ENCODE measurements around the gene EVL.
A peak's percentile ranks its signal among the peaks of the same experiment; 100 is the strongest.

EVL gene

GRCh38 chr14:100037353-100037752 is 27.9 kb upstream of the EVL start:
- FAIRE-seq (no peak), DNase-seq (ENCODE audit: insufficient read length, low spot score) (no peak)

DNA sequence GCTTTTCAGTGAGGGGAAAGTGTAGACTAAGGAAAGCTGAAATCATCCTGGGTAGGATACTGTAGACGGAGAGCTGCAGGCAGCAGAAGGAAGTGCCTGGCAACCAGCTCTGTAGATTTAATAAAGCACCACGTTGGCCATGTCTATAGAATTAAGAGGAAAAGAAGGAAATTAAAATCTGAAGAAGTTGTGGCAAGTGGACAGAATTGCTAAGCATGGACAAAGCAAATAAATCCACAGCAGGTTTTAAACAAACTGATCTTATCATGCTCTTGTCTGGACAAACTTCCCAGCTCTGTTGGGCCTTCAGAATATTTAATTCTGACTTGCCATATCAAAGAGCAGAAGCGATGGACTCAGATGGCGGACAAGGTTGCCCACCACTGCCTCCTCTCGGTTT is 27.2 kb upstream of the EVL start:
- no peak for DNase-seq (ENCODE audit: insufficient read length, low spot score)
- FAIRE-seq, result no peak

- no peak for DNase-seq (ENCODE audit: insufficient read length, low spot score)
- no peak for FAIRE-seq
Measured at GRCh38 chr14:100039903-100040302, 25.3 kb upstream of the EVL start.

DNA sequence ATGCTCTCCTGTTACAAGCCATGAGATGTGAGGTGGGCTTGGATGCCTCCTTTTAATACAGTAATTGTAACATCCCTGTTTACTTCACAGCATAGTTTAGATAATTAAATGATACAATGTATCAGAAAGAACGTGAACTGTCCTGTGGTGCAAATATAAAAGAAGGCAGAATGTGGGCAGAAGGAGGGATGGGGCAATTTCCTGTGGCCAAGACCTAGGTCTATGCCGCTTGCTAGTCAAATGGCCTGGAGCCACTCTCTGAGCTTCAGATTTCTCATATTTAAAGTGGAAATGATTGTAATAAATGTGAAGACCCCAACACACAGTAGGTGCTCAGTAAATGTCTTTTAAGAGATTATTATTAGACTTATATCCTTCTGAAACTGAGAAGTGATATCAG is 24.0 kb upstream of the EVL start:
- no peak for FAIRE-seq
- no peak for DNase-seq (ENCODE audit: insufficient read length, low spot score)

DNA sequence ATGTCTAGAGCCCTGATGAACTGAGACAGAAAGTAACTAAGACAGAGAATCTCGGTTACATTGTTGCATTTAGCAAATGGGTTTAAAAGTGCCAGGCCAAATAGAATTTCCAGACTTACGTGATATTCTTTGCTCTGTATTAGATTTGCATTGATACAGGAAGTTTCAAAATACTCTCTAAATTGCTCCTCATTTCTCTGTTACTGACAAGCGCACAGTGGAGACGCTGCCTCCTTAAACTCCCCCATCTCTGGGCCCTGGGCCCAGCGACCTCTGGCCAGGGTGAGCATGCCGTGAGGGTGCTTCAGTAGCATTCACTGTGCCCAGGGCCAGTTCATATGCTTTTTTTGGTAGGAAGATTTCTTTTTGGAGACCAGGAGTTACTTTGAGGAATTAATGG is 22.9 kb upstream of the EVL start:
- FAIRE-seq (no peak), DNase-seq (ENCODE audit: insufficient read length, low spot score) (no peak)

DNA sequence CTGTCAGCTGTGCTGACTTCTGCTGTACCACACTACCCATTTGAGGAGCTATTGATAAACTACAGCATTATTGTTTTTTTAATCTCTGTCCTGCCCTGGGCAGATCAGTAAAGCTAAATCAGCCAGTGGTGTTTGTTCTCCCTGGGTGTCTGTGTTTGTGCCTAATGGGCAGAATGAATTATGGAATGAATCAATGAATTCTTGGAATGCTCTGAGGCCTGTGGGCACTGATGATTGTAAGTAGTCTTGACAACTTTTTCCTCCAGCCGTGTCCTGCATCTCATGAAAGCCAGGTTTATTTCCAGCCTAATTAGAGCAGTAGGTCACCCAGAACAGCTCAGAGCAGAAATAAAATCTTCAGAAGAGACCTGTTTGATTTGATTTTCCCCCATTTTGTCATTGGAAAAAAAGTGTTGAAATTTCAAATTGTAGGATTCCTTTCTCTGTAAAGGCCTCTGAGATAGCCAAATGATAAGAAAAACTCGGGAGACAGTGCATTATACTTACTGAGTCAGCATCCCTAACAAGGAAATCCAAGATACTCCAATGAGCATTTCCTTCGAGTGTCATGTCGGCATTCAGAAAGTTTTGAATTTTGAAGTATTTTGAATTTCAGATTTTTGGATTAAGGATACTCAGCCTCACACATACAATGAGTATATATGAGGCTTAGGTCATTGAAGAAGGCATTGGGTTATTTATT is 19.4 kb upstream of the EVL start:
- DNase-seq (ENCODE audit: insufficient read length, low spot score), result no peak
- FAIRE-seq, result no peak

- DNase-seq (ENCODE audit: insufficient read length, low spot score), result no peak
- FAIRE-seq, result no peak
Measured at GRCh38 chr14:100047600-100047999, 17.6 kb upstream of the EVL start.

DNA sequence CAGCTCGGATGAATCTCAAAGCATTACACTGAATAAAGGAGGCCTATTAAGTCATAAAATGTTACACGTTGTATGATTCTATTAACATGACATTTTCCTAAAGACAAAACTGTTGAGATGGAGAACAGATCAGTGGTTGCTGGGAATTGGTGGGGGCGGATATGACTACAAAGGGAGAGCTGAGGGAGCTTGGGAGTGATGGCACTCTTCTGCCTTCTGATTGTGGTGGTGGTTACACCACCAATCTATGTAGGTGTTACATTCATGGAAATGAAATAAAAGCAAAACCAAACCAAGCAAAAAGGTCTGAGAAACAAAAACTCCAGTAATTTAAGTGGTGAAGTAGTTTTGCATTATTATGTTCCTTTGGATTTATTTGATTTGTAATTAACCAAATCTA is 16.4 kb upstream of the EVL start:
- DNase-seq (ENCODE audit: insufficient read length, low spot score) (no peak), FAIRE-seq (no peak)

GRCh38 chr14:100049220-100049619 is 16.0 kb upstream of the EVL start:
- FAIRE-seq (no peak), DNase-seq (ENCODE audit: insufficient read length, low spot score) (no peak)

- DNase-seq (ENCODE audit: insufficient read length, low spot score) (no peak), FAIRE-seq (no peak)
Measured at GRCh38 chr14:100051103-100051502, 14.1 kb upstream of the EVL start.

DNA sequence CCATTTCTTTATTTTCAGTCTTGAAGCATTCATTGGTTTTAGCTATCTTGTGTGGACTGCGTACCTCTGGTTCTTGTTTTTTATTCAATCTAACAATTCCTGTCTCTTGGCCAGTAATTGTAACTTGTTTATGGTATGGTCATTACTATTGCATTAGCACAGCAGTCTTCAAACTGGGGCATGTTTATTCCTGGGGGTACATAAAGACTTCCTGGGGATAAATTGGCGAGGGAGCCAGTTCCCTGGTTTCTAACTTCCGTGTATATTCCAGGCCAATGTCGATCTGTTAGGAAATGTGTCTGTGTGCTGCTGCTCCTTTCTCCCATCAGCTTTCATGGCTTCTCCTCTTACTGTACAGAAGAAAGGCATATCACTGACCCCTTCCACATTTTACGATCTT is 13.7 kb upstream of the EVL start:
- DNase-seq (ENCODE audit: insufficient read length, low spot score), result no peak
- FAIRE-seq, result no peak

- no peak for FAIRE-seq
Measured at GRCh38 chr14:100052819-100053218, 12.4 kb upstream of the EVL start.

DNA sequence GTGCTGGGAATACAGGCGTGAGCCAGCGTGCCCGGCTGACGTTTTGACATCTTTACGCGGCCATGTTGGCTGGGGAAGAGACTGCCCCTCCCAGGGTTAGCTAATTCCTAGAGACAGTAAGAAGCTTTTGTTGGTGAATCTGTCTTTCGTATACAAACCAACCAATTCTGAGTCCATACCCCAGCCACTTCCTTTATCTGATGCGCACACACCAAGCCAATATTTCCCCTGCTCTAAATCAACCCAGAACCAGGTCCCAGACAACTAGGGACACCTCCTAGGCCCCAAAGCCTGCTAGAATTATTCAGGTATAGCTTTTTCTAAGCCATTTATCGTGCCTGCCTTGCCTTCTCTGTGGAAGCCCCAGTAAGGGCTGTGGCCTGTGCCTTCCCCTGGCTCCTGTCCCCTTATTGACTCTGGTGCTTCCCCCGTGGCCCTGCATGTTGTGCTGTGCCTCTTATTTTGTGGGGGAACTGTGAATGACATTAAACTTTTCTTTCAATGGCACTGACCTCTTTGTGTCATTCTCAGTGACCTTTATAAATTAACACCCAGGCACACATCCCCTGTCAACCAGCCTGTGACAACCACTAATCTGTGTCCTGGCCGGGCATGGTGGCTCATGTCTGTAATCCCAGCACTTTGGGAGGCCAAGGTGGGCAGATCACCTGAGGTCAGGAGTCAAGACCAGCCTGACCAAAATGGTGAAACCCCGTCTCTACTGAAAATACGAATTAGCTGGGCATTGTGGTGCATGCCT is 10.7 kb upstream of the EVL start:
- no peak for FAIRE-seq

More at GRCh38 chr14:100052819-100053218, 12.4 kb upstream of the EVL start:
- no peak for DNase-seq (ENCODE audit: insufficient read length, low spot score)

GRCh38 chr14:100056431-100056830 is 8.8 kb upstream of the EVL start:
- DNase-seq (ENCODE audit: insufficient read length, low spot score), result no peak
- no peak for FAIRE-seq

More for the DNA sequence above, 10.7 kb upstream of the EVL start:
- no peak for DNase-seq (ENCODE audit: insufficient read length, low spot score)

GRCh38 chr14:100056964-100057795 is 8.0 kb upstream of the EVL start:
- DNase-seq (ENCODE audit: insufficient read length, low spot score), result peak; percentile 22
- no peak for FAIRE-seq

- FAIRE-seq (no peak), DNase-seq (ENCODE audit: insufficient read length, low spot score) (no peak)
Measured at GRCh38 chr14:100058777-100059437, 6.3 kb upstream of the EVL start.

DNA sequence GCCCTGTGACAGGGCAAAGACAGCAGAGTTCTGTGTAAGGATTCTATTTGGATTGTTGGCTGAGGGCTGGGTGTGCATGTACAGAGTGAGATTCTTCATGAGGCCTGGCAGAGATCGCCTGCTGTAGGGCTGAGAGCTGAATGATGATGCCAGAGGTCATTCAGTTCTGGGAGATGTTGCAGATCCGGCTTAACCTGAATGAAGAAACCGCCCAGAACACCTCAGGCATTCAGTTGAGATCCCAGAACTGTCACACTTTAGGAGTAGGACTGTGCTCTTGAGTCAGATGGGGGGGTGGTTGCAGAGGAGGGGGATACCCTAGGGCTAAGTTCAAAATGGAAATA is 5.8 kb upstream of the EVL start:
- DNase-seq (ENCODE audit: insufficient read length, low spot score), result no peak

DNA sequence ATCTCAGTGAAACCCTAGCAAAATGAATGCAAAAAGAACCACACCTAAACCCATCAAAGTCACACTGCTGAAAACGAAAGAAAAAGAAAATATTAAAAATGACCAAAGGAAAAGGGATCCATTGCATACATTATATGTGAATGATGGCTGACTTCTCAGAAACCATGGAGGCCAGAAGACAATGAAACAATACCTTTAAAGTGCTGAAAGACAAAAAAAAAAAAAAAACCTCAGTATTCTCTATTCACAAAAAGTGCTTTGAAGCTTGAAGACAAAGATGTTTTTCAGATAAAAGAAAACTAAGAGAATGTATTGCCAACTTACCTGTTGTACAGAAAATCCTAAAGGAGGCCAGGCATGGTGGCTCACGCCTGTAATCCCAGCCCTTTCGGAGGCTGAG is 4.5 kb upstream of the EVL start:
- FAIRE-seq (no peak), DNase-seq (ENCODE audit: insufficient read length, low spot score) (no peak)

More for the DNA sequence above, 5.8 kb upstream of the EVL start:
- no peak for FAIRE-seq

DNA sequence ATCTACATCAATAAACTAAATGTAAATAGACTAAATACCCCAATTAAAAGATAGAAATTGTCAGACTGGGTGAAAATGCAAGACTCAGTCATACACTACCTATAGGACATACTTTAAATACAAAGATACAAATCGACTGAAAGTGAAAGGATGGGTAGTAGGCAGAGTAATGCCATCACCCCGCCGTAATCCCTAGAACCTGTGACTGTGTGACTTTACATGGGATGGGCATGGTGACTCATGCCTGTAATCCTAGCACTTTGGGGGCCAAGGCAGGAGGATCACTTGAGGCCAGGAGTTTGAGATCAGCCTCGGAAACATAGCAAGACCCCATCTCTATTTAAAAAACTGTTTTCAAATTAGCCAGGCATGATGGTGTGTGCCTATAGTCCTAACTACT is 2.6 kb upstream of the EVL start:
- no peak for DNase-seq (ENCODE audit: insufficient read length, low spot score)
- no peak for FAIRE-seq

DNA sequence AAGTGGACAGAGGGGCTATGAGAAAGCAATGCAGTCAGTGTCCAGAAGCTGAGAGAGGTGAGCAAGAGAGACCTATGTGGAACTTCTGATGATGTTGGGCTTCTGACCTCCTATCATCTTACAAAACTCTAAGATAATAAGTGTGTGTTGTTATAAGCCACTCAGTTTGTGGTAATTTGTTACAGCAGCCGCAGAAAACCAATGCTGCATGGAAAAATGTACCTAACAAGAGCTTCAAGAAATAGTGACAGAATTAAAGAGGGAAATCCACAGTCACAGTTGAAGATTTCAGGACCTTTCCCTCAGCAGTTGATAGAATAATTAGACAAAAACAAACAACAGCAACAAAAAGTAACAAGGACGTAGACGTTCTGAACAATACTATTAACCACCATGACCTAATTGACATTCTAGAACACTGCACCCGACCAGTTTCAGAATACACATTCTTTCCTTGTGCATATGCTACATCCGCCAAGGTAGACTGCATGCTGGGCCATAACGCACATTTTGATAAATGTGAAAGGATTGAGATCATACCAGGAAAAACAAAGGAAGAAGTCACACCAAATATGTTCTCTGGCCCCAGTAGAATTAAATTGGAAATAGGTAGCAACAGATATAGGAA is 1.8 kb upstream of the EVL start:
- FAIRE-seq (no peak), DNase-seq (ENCODE audit: insufficient read length, low spot score) (no peak)

All from HTR-8/SVneo (cell line).